Caco-2 (cell line): ENCODE results near the gene SMCO4. TPM values are rescaled to one million over a fixed set of nuclear protein-coding genes. Genes with fewer than 3 reads are reported as not detected.

Source experiments
- BruUV-seq: library from RNA; stranded (reverse); fragments of 400-500 nt; replicated peaks from 2 replicates; lab custom pipeline; 2021; lab: Mats Ljungman, UMichigan
- CTCF ChIA-PET: fragments of 300-600 bp; sonication (Branson Sonifier 250); formaldehyde crosslinking; loops from one replicate; lab custom pipeline; 2022; ENCODE audit warnings: antibody characterized with exemption; lab: Charles Lee
- POLR2A ChIA-PET: fragments of 300-600 bp; sonication (Branson Sonifier 250); formaldehyde crosslinking; loops from one replicate; lab custom pipeline; 2022; ENCODE audit warnings: antibody characterized with exemption; lab: Charles Lee
- DNase-seq, 2 experiments: peaks; one replicate each; pipeline versions ENCODE4 v3.0.0 to v3.0.0-alpha.2; 2020 to 2022
- H3K27me3 ChIP-seq: replicated peaks from 2 replicates; pipeline ENCODE4 v1.6.0; 2011; ENCODE audit warnings: low read length; ENCODE audit not compliant: control insufficient read depth, insufficient read depth
- H3K36me3 ChIP-seq: 2 replicates; pipeline ENCODE4 v1.5.1; 2011; ENCODE audit warnings: low read length; ENCODE audit not compliant: control insufficient read depth, insufficient read depth
- H3K4me1 ChIP-seq: fragments of 250-450 bp; sonication (Bioruptor Pico); 2 replicates; pipeline ENCODE4 v1.5.1; 2020; ENCODE audit warnings: mild to moderate bottlenecking
- H3K4me3 ChIP-seq: 2 replicates; pipeline ENCODE4 v1.5.1; 2011; ENCODE audit warnings: low read depth, mild to moderate bottlenecking, control low read depth, low read length
- H3K9me3 ChIP-seq: fragments of 250-450 bp; sonication (Bioruptor Pico); 2 replicates; pipeline ENCODE4 v1.5.1; 2020; ENCODE audit warnings: mild to moderate bottlenecking, moderate library complexity
- H3K27ac Mint-ChIP-seq: one replicate; pipeline ENCODE4 v1.8.0; 2022; ENCODE audit warnings: mixed read lengths; ENCODE audit not compliant: unreplicated experiment
- H3K27me3 Mint-ChIP-seq: one replicate; pipeline ENCODE4 v1.8.0; 2022; ENCODE audit warnings: mixed read lengths; ENCODE audit not compliant: insufficient read depth, unreplicated experiment
- H3K36me3 Mint-ChIP-seq: one replicate; pipeline ENCODE4 v1.8.0; 2022; ENCODE audit warnings: mild to moderate bottlenecking, mixed read lengths; ENCODE audit not compliant: insufficient read depth, unreplicated experiment
- H3K4me1 Mint-ChIP-seq: one replicate; pipeline ENCODE4 v1.8.0; 2022; ENCODE audit warnings: low read depth, mixed read lengths; ENCODE audit not compliant: unreplicated experiment
- H3K4me3 Mint-ChIP-seq: one replicate; pipeline ENCODE4 v1.8.0; 2022; ENCODE audit warnings: mild to moderate bottlenecking, moderate library complexity, mixed read lengths; ENCODE audit not compliant: unreplicated experiment
- H3K9me3 Mint-ChIP-seq: one replicate; pipeline ENCODE4 v1.8.0; 2022; ENCODE audit warnings: mixed read lengths; ENCODE audit not compliant: unreplicated experiment
- intact Hi-C: fragments of 100-400 bp; cut with micrococcal nuclease; formaldehyde crosslinking; loops from one replicate; pipeline ENCODE4 v1.10.0; 2022; ENCODE audit not compliant: unreplicated experiment
- total RNA-seq: library from RNA; stranded (reverse); gene quantifications from 2 replicates; pipeline ENCODE4 v1.2.3, GENCODE V29; 2022
- TF ChIP-seq, protein P1 (sequence below), 2 experiments: fragments of 200-600 bp in 1 of 2; IDR thresholded peaks; 1 replicate in 1 of 2; 2 replicates in 1 of 2; pipeline versions ENCODE4 v1.5.1 to v1.8.0; 2011 to 2022; ENCODE audit warnings: antibody characterized with exemption in 1 of 2, control low read depth in 1 of 2, inconsistent platforms in 1 of 2, low read depth in 1 of 2, low read length in 1 of 2, mild to moderate bottlenecking in 1 of 2, moderate library complexity in 1 of 2; ENCODE audit not compliant: insufficient read depth in 1 of 2, severe bottlenecking in 1 of 2, unreplicated experiment in 1 of 2

The SMCO4 gene
- total RNA-seq, 1 experiment from 2014 or later: 46.3 TPM

GRCh38 chr11:93517611-93518010 lies 25.6 kb downstream of the SMCO4 start:
- CTCF ChIA-PET: no interaction called here
- no TSS peak for BruUV-seq
- POLR2A ChIA-PET: no interaction called here
- no peaks in the 10 kb centered on the region for H3K27me3 ChIP-seq
- peaks cover 7% of the 10 kb centered on the region for H3K4me1 Mint-ChIP-seq
- no peaks in the 10 kb centered on the region for H3K9me3 Mint-ChIP-seq
- H3K9me3 ChIP-seq: no peaks in the 10 kb centered on the region
- H3K27me3 Mint-ChIP-seq: no peaks in the 10 kb centered on the region
- no peak overlapping the region for H3K4me3 ChIP-seq
- no peaks in the 10 kb centered on the region for H3K36me3 ChIP-seq
- TF ChIP-seq, protein P1, sequence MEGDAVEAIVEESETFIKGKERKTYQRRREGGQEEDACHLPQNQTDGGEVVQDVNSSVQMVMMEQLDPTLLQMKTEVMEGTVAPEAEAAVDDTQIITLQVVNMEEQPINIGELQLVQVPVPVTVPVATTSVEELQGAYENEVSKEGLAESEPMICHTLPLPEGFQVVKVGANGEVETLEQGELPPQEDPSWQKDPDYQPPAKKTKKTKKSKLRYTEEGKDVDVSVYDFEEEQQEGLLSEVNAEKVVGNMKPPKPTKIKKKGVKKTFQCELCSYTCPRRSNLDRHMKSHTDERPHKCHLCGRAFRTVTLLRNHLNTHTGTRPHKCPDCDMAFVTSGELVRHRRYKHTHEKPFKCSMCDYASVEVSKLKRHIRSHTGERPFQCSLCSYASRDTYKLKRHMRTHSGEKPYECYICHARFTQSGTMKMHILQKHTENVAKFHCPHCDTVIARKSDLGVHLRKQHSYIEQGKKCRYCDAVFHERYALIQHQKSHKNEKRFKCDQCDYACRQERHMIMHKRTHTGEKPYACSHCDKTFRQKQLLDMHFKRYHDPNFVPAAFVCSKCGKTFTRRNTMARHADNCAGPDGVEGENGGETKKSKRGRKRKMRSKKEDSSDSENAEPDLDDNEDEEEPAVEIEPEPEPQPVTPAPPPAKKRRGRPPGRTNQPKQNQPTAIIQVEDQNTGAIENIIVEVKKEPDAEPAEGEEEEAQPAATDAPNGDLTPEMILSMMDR (IDR thresholded peaks at IDR 0.05; ENCODE audit: insufficient read depth in 1 of 2, low read depth in 1 of 2, low read length in 1 of 2, severe bottlenecking in 1 of 2, unreplicated experiment in 1 of 2): no peak
- H3K4me3 Mint-ChIP-seq: no peak overlapping the region
- no peaks in the 10 kb centered on the region for H3K4me1 ChIP-seq
- H3K36me3 Mint-ChIP-seq: no peaks in the 10 kb centered on the region
- no peak overlapping the region for H3K27ac Mint-ChIP-seq
- intact Hi-C loops: loop anchor here (1.0 kb wide), 1 partner anchor 15 kb away; no protein-coding TSS in a partner anchor
- no peak for DNase-seq

DNA sequence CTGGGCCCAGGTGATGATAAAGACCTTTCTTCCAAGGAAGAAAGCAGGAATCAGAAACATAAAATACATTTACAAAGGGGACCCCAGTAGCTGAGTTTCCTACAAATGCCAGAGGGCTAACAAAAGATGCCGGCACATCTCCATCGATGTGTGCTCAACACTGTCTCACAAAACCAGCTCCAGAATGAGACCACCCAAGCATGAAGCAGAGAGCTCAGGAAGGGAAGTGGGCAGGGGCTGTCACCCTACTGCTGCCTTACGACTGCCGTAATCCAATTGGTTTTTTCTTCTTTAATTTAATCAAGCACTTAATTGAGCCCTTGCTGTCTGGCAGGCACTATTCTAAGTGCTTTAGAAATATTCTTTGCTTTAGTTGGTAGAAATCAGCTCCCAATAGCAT lies 26.1 kb downstream of the SMCO4 start:
- ChIA-PET POLR2A (no interaction called here), CTCF (interaction anchor here (0.6 kb wide), 1 partner anchor 378 kb away, joined by 3 read pairs; no protein-coding TSS in a partner anchor)
- H3K4me1 Mint-ChIP-seq: peaks cover 7% of the 10 kb centered on the region
- intact Hi-C loops: loop anchor here (1.0 kb wide), 1 partner anchor 15 kb away; no protein-coding TSS in a partner anchor
- no peak overlapping the region for H3K4me3 ChIP-seq
- H3K9me3 ChIP-seq: no peaks in the 10 kb centered on the region
- no peaks in the 10 kb centered on the region for H3K36me3 Mint-ChIP-seq
- H3K27me3 Mint-ChIP-seq: no peaks in the 10 kb centered on the region
- no peak overlapping the region for H3K27ac Mint-ChIP-seq
- no peaks in the 10 kb centered on the region for H3K36me3 ChIP-seq
- no TSS peak for BruUV-seq
- H3K4me1 ChIP-seq: no peaks in the 10 kb centered on the region
- H3K27me3 ChIP-seq: no peaks in the 10 kb centered on the region
- H3K9me3 Mint-ChIP-seq: no peaks in the 10 kb centered on the region
- no peak overlapping the region for H3K4me3 Mint-ChIP-seq
- DNase-seq: no peak
- TF ChIP-seq, protein P1 (IDR thresholded peaks at IDR 0.05; ENCODE audit: insufficient read depth in 1 of 2, low read depth in 1 of 2, low read length in 1 of 2, severe bottlenecking in 1 of 2, unreplicated experiment in 1 of 2): no peak

DNA sequence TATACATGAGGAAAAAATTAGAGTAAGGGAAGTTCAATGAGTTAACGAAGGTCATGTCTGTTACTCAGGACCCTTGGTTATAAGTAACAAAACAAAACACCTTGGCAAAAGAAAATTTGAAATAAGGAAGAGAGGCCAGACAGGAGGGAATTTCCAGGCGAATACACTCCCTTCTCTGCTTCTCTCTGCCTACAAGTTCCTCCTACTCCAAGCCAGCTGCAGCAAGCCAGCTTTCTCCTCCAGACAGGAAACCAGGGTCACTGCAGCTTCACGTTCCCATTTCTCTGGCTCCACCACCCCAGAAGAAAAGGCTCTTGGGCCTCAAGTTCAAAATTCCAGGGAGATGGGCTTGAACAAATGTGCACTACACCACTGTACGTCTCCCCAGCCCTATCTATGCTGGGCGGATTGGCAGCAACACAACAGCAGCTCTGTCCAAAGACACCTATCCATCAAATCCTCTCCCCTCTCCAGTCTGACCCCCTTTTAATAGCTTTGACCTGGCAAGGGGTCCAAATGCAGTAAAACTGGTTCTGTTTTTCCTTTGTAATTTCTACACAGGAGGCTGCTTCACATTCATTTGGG lies 27.7 kb downstream of the SMCO4 start:
- POLR2A ChIA-PET: interaction anchor here (0.6 kb wide), 1 partner anchor 90 kb away, joined by 3 read pairs; no protein-coding TSS in a partner anchor
- H3K9me3 Mint-ChIP-seq: no peaks in the 10 kb centered on the region
- intact Hi-C loops: no loop called here
- H3K27me3 Mint-ChIP-seq: no peaks in the 10 kb centered on the region
- no TSS peak for BruUV-seq
- no peak overlapping the region for H3K4me3 ChIP-seq
- H3K27me3 ChIP-seq: no peaks in the 10 kb centered on the region
- no peaks in the 10 kb centered on the region for H3K36me3 Mint-ChIP-seq
- H3K4me1 ChIP-seq: no peaks in the 10 kb centered on the region
- H3K4me3 Mint-ChIP-seq: no peak overlapping the region
- CTCF ChIA-PET: no interaction called here
- no peaks in the 10 kb centered on the region for H3K9me3 ChIP-seq
- no peak overlapping the region for H3K27ac Mint-ChIP-seq
- TF ChIP-seq, protein P1 (IDR thresholded peaks at IDR 0.05; ENCODE audit: insufficient read depth in 1 of 2, low read depth in 1 of 2, low read length in 1 of 2, severe bottlenecking in 1 of 2, unreplicated experiment in 1 of 2): no peak
- DNase-seq: no peak
- peaks cover 7% of the 10 kb centered on the region for H3K4me1 Mint-ChIP-seq
- H3K36me3 ChIP-seq: no peaks in the 10 kb centered on the region
